GM18526 (cell line): Measurements from ENCODE around the gene PGBD5.

Experiments
- POLR2A ChIP-seq: IDR thresholded peaks from 3 replicates; pipeline ENCODE4 v1.6.1; 2011; ENCODE audit not compliant: insufficient read length; ENCODE audit errors: extremely low read depth

The PGBD5 gene

GRCh38 chr1:230429067-230429735 lies 3.1 kb upstream of the PGBD5 start:
- no peak for TF ChIP-seq POLR2A

GRCh38 chr1:230427981-230428380 lies 1.8 kb upstream of the PGBD5 start:
- no peak for TF ChIP-seq POLR2A

DNA sequence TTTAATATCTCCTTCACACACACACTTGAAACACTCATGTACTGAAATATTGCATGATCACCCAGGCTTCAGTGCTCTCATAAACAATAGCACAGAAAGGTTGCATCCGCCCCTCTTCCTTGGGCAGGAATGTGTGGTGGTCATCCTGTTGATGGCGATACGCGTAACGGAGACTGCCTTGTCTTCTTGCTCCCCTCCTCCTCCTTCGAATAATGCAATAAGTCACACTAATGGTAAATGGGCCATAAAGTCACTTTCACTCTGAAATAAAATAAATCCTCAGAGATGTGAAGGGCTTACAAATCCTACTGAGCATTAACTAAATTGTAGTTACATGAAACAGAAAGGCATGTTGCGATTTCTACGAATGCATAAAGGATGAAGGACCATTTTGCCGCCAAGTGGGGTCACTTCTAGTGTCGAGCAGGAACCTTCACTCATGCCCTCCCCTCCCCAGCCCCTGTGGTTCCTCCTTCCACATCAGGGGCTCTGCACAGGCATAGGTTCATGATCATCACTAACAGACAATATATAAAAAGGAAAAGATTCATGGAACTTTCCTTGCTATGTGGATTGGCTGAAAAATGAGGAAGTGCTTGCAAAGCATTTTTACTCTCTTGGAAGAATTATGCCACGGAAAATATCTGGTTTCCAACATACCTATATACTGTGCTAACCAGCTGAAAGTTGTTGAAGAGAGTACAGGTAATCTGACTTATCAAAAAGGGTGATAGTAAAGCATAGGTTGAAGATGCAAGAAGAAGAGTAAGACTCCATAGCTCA lies 1.2 kb upstream of the PGBD5 start:
- TF ChIP-seq POLR2A, result no peak

- no peak for TF ChIP-seq POLR2A
Observed at GRCh38 chr1:230425252-230426091, 660 bp downstream of the PGBD5 start.

GRCh38 chr1:230424391-230425251 lies 1.5 kb downstream of the PGBD5 start:
- TF ChIP-seq POLR2A, result no peak

GRCh38 chr1:230423951-230424350 lies 2.2 kb downstream of the PGBD5 start:
- no peak for TF ChIP-seq POLR2A

DNA sequence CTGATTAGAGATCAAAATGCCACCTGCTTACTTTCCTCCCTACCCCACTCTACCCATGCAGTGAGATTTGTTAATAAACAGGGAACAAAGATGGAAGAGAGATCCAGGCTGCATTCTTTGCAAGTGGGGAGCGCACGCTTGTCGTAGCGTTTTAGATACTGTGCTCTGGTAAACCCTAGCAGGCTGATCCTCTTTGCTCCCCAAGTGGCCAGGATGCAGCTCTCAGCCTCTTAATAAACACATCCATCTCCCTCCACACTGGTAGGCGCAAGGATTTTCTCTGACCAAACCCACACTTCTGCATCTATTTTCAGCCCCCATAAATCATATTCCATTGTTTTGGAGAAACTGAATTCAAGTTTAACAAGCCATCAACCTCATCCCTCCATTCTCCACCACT lies 2.9 kb downstream of the PGBD5 start:
- TF ChIP-seq POLR2A, result no peak

DNA sequence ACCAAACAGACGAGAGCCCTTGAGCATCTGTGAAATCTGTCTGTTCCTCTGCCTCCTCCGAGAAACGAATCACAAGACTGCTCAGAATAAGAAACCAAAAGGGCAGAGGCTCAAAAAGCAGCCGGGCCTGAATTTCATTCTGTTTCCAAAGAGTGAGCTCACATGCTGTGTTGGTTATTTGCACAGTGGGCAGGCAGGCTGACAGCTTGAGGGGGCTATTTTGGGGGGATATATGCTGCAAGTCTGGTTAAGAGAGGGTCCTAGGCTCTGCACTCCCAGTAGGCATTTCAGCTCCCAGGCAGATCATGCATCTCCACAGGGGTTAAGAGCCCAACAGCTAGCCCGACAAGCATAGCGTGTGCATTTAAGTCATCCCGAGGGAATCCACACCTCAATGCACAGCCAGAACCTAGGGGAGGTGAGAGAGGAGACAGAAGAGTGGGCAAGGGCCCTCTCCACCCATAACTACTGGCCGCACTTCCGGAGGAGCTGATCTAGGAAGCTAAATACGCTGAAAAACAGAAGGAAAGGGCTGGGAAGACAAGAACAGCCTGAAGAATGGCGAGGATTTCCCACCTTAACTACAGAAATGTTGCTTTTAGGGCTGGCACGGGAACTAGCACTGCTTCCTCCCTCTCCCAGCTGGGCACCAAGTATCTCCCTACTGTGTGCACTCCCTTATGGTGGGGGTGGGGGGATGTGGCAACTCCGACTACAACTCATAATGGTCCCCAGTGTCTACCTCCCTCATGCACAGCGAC lies 3.7 kb downstream of the PGBD5 start:
- TF ChIP-seq POLR2A, result no peak

DNA sequence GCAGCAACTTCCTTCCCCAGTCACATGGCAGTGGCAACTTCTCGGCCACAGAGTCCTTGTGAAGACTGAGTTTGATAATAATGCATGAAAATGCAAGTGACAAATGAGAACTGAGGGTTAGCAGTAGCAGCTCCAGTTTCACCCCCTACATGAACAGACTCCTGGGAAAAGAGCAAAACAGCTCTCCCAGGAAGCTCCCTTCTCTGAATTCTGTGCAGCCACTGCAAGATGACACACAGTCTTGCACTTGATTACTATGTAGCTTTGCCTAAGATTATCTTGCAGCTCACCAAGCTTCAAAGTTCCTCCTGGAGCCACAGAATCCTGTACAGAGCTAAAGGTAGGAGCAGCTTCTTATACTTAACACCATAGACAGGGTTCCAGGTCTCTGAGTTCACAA lies 4.7 kb downstream of the PGBD5 start:
- no peak for TF ChIP-seq POLR2A

GRCh38 chr1:230416430-230416829 lies 9.7 kb downstream of the PGBD5 start:
- no peak for TF ChIP-seq POLR2A

DNA sequence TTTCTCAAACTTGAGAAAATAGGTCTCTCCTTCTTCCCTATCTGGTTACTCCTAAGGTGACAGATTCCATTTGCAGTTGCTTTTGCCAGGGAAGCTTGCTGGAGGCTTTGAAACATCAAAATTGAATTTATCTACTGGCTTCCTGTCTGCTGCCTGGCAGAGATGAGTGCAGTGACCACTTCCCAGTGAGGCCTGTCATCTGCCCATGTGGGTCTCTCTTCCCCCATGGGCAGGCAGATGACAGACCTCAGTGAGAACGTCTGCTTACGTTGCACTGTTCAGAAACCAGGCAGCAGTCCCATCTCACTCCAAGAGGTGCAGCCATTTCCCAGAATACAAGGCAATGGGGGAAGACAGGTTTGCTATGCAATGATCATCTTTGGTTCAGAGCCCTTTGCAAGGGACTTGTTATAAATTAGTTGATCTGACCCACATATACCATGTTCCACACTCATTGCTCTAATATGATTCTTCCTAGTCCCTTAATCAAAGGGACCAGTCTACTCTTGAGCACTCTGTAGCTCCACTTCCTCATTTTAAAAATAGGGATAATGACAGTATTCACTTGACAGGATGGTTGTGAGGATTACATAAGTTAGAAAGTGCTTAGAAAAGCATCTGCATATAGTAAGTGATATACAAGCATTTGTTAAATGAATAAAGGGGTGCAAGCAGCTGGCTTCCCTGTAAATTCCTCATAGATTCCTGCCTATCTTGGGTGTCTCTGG lies 10.6 kb downstream of the PGBD5 start:
- TF ChIP-seq POLR2A, result no peak

GRCh38 chr1:230414694-230415093 lies 11.4 kb downstream of the PGBD5 start:
- TF ChIP-seq POLR2A, result no peak

DNA sequence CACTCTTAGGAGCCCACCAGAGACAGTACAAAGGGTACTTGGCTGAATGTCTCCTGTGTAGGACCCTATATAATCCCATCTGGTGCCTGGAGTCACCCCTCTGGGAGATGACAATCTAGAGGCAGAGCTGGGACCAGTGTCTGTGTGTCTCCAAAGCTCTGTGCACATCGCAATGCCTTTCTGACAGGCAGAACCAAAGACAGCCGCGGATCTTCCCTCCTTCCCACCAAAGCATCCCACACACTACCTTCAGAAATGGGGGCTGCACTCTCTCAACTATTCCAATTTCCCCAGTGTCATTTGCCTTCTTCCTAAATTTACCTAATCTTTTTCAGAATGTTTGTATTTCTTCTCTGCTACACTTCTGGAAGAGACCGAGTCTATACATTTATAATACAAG lies 12.0 kb downstream of the PGBD5 start:
- TF ChIP-seq POLR2A, result no peak

DNA sequence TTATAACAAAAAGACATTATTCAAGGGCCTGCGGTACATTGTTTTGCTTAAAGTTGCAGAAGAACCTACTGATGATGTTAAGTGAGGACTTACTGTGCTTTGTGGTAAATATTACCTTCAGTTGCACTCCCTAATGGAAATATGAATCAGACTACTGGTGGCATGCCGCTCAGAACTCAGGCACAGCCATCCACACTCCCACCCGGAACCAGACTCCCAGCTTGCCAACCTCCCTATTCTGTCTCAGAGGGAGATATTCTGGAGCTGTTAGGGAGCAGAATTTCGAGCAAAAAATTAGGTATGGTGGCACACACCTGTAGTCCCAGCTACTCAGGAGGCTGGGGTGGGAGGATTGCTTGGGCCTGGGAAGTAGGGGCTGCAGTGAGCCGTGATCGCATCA lies 13.1 kb downstream of the PGBD5 start:
- no peak for TF ChIP-seq POLR2A
